Hepatocyte (in vitro differentiated cells): Measurements from ENCODE around the gene BLNK. TPM values are rescaled to one million over a fixed set of nuclear protein-coding genes. Genes with fewer than 3 reads are reported as not detected.

Source experiments
- DNase-seq: peaks from one replicate; pipeline ENCODE4 v3.0.0-alpha.2; 2016; ENCODE audit warnings: low spot score
- H2AFZ ChIP-seq: fragments of 200-600 bp; sonication (generic); 2 replicates; pipeline ENCODE4 v1.6.0; 2016; ENCODE audit warnings: antibody characterized with exemption, mild to moderate bottlenecking
- H3K27ac ChIP-seq: fragments of 200-600 bp; sonication (generic); 2 replicates; pipeline ENCODE4 v1.5.1; 2016; ENCODE audit warnings: mild to moderate bottlenecking
- H3K27me3 ChIP-seq: fragments of 200-600 bp; sonication (generic); 2 replicates; pipeline ENCODE4 v1.6.1; 2016
- H3K36me3 ChIP-seq: fragments of 200-600 bp; sonication (generic); replicated peaks from 2 replicates; pipeline ENCODE4 v1.5.1; 2016; ENCODE audit warnings: low read depth; ENCODE audit not compliant: insufficient read depth
- H3K4me1 ChIP-seq: fragments of 200-600 bp; sonication (generic); 2 replicates; pipeline ENCODE4 v1.5.1; 2016; ENCODE audit warnings: mild to moderate bottlenecking, moderate library complexity; ENCODE audit not compliant: insufficient read depth
- H3K4me2 ChIP-seq: fragments of 200-600 bp; sonication (generic); 2 replicates; pipeline ENCODE4 v1.6.0; 2016
- H3K4me3 ChIP-seq: fragments of 200-600 bp; sonication (generic); 2 replicates; pipeline ENCODE4 v1.5.1; 2016; ENCODE audit warnings: mild to moderate bottlenecking
- H3K79me2 ChIP-seq: fragments of 200-600 bp; sonication (generic); 2 replicates; pipeline ENCODE4 v1.6.0; 2017; ENCODE audit warnings: mild to moderate bottlenecking
- H3K9me2 ChIP-seq: fragments of 200-600 bp; sonication (generic); replicated peaks from 2 replicates; pipeline ENCODE4 v1.6.0; 2017; ENCODE audit warnings: mild to moderate bottlenecking; ENCODE audit not compliant: insufficient read depth
- H3K9me3 ChIP-seq: fragments of 200-600 bp; sonication (generic); 2 replicates; pipeline ENCODE4 v1.5.1; 2016; ENCODE audit warnings: low read depth, mild to moderate bottlenecking
- H4K20me1 ChIP-seq: fragments of 200-600 bp; sonication (generic); 2 replicates; pipeline ENCODE4 v1.6.0; 2016; ENCODE audit warnings: mild to moderate bottlenecking; ENCODE audit not compliant: insufficient read depth, poor library complexity, severe bottlenecking
- CTCF ChIP-seq: fragments of 200-600 bp; sonication (generic); IDR thresholded peaks from 2 replicates; pipeline ENCODE4 v1.5.1; 2016; ENCODE audit warnings: antibody characterized with exemption, mild to moderate bottlenecking; ENCODE audit not compliant: poor library complexity
- EZH2 ChIP-seq: fragments of 200-600 bp; sonication (generic); IDR thresholded peaks from 2 replicates; pipeline ENCODE4 v1.6.1; 2016; ENCODE audit warnings: antibody characterized with exemption, mild to moderate bottlenecking, borderline replicate concordance
- EZH2phosphoT487 ChIP-seq: fragments of 200-600 bp; sonication (generic); IDR thresholded peaks from one replicate; pipeline ENCODE4 v1.6.1; 2018; ENCODE audit warnings: antibody characterized with exemption, mild to moderate bottlenecking, low read depth, moderate library complexity; ENCODE audit not compliant: unreplicated experiment, severe bottlenecking
- WGBS: methylation state at CpG from one replicate; pipeline ENCODE4 v1.1.6; 2016; ENCODE audit warnings: low lambda C conversion rate; ENCODE audit errors: missing lambda C conversion rate; 5-methylcytosine and 5-hydroxymethylcytosine counted together
- polyA plus RNA-seq: library from polyadenylated mRNA; unstranded; fragments of >200 nt; fragmentation: Nextera tagmentation; extraction: Ambion mirVana; gene quantifications from 2 replicates; pipeline ENCODE4 v1.2.1, GENCODE V29; 2016
- total RNA-seq: library from RNA; depleted of rRNA; stranded (reverse); fragments of >200 nt; gene quantifications from 2 replicates; pipeline ENCODE4 v1.2.3, GENCODE V29; 2014

Gene BLNK
- total RNA-seq, result 4.8 and 6.9 TPM in 2 replicates
- 6.3 and 9.7 TPM in 2 replicates for polyA plus RNA-seq

- Histone ChIP-seq H2AFZ (peak within 1 kb of the TSS; percentile 6), H3K27ac (peak within 1 kb of the TSS; percentile 82), H3K36me3 (no peaks in the 10 kb centered on the region), H3K4me1 (peaks cover 35% of the 10 kb centered on the region), H3K79me2 (peaks cover 15% of the 10 kb centered on the region), H3K4me3 (no peak within 1 kb of the TSS), H3K27me3 (no peaks in the 10 kb centered on the region), H4K20me1 (no peaks in the 10 kb centered on the region), H3K4me2 (peak within 1 kb of the TSS; percentile 63), H3K9me3 (no peaks in the 10 kb centered on the region), H3K9me2 (no peaks in the 10 kb centered on the region)
- no peak for TF ChIP-seq EZH2phosphoT487
- TF ChIP-seq EZH2, result no peak
- 60% methylated on average over 6 of the region's 6 CpGs for WGBS
- DNase-seq, result peak; percentile 76
These were observed at the start of gene BLNK for GRCh38 chr10:96271016-96271815. Gene BLNK (minus strand): TSS chr10:96271569. CDS start chr10:96271398, 171 bp downstream.

GRCh38 chr10:96319754-96320474 is 48.5 kb upstream of the BLNK start:
- H4K20me1 ChIP-seq, result no peaks in the 10 kb centered on the region
- no peaks in the 10 kb centered on the region for H3K9me3 ChIP-seq
- no peaks in the 10 kb centered on the region for H3K4me1 ChIP-seq
- no peak overlapping the region for H2AFZ ChIP-seq
- H3K4me3 ChIP-seq, result no peak overlapping the region
- WGBS, result 47% methylated on average over 3 of the region's 3 CpGs
- TF ChIP-seq EZH2, result no peak
- no peak for TF ChIP-seq CTCF
- no peak for TF ChIP-seq EZH2phosphoT487
- DNase-seq, result no peak
- H3K36me3 ChIP-seq, result no peaks in the 10 kb centered on the region
- no peak overlapping the region for H3K4me2 ChIP-seq
- no peaks in the 10 kb centered on the region for H3K79me2 ChIP-seq
- H3K27ac ChIP-seq, result no peak overlapping the region
- no peaks in the 10 kb centered on the region for H3K27me3 ChIP-seq
- no peaks in the 10 kb centered on the region for H3K9me2 ChIP-seq

GRCh38 chr10:96317067-96317833 is 45.9 kb upstream of the BLNK start:
- TF ChIP-seq EZH2phosphoT487 (no peak), CTCF (no peak)
- H3K4me1 ChIP-seq, result no peaks in the 10 kb centered on the region
- no peak for DNase-seq
- no peaks in the 10 kb centered on the region for H3K9me3 ChIP-seq
- no peaks in the 10 kb centered on the region for H4K20me1 ChIP-seq
- H3K36me3 ChIP-seq, result no peaks in the 10 kb centered on the region
- H3K4me3 ChIP-seq, result no peak overlapping the region
- H3K9me2 ChIP-seq, result no peaks in the 10 kb centered on the region
- H3K79me2 ChIP-seq, result no peaks in the 10 kb centered on the region
- no peak overlapping the region for H2AFZ ChIP-seq
- no peak overlapping the region for H3K27ac ChIP-seq
- WGBS, result 82% methylated on average over 4 of the region's 4 CpGs
- H3K27me3 ChIP-seq, result no peaks in the 10 kb centered on the region
- H3K4me2 ChIP-seq, result no peak overlapping the region
